Activated CD4-positive, alpha-beta T cell treated with anti-CD3 and anti-CD28 coated beads, Interleukin-2, Interleukin-6, amounts not matched to agents 100 ng/mL and 50 ng/mL, durations not matched to agents 16 hours and 8 hours (primary cell): ENCODE data around the gene HEYL.
"Not testable (repeated sequence)": the region's sequence is repeated elsewhere in the genome, so short reads cannot be mapped to it uniquely, and the experiment has no call there.

ENCODE experiments used
- DNase-seq: peaks from one replicate; pipeline ENCODE4 v3.0.0-alpha.2; 2020

The HEYL gene

DNA sequence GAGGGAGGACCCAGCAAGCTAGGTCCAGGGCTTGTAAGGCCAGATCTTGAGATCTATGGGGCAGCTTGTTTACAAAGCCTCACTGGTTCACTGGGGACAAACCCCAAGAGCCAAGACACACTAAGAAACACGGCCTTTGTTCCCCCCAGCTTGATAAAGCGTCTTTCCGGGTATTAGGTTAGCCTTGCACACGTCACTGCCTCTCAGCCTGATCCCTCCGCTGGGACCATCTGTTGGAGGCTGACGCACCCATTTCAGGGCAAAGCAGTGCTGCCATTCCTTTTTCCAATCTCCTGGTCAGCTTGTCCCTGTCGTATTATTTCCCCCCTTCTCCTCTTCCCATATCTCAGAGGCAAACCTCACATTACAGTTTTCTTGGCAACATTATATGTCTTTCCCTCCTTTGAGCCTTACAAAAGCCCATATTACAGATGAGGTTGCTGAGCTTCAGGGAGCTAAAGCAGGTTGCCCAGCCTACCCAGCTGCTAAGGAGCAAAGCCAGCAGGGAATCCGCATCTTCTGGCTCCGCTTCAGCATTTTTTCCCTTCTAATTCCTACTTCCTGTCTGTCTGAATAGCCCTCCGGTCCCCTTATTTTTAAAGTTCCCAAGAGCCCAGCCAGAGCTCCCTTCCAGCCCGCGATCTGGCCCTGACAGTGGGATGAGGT is 4.1 kb downstream of the HEYL start:
- no peak for DNase-seq

DNA sequence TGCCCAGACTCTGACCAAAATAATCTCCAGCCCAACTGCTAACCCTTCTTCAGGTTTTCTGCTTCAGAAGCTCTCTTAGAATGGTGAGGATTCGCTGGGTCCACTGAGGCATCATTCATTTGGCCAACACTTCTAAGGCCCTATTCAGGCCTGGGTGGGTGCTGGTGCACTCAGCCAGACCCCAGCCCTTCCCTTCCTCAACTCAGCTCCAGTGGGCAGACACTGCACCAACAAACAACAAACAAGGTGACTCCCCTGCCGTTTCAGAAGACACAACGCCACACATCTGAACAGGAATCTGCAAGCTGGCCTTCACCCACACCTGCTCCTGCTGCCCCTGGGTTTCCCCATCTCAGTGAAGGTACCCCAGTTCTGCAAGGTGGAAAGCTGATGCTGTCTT is 6.0 kb downstream of the HEYL start:
- no peak for DNase-seq

DNA sequence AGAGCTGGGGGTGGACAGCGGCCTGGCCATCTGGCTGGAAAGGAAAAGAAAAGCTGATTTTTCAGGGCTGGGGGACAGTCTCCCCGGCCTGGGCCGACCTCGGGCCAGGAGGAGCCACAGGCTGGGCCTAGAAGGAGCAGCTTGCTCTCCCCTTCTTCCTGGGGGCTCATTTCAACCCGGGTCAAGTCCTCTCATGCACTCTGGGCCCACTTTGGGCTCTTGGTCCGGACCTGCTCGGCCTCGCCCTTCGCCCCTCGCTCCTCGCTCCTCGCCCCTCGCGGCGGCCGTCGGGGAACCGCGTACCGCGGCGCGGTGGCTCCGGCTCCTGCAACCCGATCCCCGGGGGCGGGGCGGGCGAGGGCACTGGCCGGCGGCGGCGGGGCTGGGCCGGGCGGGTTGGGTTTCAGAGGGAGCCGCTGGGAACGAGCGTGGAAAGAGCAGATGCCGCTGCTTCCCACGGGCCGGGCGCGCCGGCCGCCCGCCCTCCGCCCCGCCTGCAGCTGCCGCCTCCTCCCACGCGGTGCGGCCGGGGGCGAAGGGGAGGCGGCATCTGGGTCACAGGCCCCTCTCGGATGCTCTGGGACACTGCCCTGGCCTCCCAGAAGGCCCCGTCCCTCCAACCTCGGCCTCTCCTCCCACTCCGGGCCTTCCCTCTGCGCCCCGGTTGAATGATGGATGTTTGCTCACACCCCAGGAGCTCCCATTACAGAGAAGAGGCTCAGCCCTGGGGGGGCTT is 6.6 kb downstream of the HEYL start:
- no peak for DNase-seq

DNA sequence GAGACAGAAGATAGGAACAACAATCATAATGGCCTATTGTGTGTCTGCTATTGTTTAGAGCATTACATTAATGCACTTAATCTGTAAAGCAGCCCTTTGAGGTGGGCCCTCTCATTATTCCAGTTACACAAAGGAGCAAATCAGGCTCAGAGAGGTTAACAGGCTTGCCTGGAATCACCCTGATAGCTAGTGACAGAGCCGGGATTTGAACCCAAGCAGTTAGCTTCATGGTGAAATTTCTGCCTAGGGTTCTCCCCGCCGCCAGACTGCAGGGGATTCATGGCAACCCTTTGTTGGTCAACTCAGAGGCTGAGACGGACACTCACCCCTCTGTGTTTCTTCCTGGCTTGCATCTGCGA is 7.1 kb downstream of the HEYL start:
- DNase-seq, result no peak

DNA sequence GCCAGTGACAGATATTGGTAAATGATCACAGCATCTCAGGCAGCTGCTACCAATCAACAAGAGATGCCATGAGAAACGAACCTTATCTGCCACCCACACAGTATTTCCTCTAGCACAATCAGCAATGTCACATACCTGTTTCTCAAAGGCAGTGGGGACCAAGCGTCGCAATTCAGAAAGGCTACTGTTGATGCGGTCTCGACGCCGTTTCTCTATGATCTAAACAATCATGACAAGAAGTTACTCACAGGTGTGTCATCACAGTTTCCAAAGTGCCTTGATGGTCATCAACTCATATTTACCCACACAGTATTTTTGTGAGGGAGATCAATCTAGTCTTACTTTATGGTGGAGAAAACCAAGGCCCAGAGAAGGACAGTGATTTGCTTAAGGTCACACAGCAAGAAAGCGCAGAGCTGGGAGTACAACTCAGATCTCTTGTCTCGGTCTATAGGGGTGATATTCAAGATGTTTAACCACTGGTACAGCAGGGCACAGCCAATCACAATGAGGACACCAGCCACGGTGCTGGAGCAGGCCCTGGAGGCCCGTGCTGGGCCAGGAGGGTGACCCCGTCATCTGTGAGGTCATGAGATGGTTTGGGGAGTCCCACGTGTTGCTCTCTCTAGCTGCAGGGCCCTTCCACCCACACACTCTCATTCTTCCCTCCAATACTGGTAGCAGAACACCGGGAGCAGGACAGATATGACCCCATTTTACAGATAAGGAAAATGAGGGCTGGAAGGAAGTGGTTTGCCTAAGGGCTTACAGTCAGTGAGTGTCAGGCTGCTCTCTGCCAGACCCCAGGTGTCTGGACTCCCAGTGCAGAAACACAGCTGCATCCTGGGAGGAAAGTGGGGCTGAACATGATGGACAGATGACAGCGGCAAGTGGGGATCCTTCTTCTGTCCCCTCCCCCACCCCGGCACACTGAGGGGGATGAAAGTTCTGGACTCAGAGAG is 7.8 kb downstream of the HEYL start:
- DNase-seq, result peak; percentile 11

DNA sequence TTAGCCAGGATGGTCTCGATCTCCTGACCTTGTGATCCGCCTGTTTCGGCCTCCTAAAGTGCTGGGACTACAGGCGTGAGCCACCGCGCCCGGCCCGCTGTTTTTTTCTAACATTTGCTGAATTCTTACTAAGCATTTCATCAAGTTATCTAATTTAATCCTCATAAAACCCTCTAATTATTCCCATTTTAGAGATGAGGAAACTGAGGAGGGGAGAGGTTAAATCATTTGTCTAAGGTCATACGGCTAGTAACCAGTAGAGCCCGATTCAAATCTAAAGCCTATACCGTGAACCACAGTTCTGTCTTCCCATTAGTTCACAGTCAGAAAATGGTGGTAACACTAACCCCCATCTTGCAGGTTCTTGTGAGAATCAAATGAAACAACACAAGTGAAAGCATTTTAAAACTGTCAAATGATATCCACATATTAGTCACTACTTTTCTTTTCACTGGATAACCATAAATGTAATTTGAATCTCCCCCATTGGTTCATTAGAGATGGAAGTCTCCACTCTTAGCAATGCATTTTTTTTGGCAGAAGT is 10.6 kb downstream of the HEYL start:
- DNase-seq, result peak; percentile 40

DNA sequence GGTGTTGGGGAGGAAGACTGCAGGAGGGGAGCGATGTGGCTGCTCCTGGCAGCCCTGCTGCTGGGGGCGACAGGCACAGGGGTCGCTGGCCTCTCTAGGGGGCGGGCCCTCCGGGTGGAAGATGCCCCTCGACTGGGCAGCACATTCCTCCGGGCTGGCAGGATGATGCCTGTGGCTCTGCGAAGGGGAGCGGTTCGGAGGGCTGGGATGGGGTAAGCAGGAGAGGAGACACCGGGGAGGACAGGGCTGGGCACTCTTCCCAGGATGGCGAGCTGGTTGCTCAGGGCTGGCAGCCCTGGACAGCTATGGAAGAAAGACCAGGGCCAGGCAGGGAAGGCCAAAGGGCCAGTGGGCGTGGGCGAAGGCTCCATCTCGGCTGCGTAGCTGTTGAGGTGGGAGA is 12.8 kb downstream of the HEYL start:
- DNase-seq, result no peak

DNA sequence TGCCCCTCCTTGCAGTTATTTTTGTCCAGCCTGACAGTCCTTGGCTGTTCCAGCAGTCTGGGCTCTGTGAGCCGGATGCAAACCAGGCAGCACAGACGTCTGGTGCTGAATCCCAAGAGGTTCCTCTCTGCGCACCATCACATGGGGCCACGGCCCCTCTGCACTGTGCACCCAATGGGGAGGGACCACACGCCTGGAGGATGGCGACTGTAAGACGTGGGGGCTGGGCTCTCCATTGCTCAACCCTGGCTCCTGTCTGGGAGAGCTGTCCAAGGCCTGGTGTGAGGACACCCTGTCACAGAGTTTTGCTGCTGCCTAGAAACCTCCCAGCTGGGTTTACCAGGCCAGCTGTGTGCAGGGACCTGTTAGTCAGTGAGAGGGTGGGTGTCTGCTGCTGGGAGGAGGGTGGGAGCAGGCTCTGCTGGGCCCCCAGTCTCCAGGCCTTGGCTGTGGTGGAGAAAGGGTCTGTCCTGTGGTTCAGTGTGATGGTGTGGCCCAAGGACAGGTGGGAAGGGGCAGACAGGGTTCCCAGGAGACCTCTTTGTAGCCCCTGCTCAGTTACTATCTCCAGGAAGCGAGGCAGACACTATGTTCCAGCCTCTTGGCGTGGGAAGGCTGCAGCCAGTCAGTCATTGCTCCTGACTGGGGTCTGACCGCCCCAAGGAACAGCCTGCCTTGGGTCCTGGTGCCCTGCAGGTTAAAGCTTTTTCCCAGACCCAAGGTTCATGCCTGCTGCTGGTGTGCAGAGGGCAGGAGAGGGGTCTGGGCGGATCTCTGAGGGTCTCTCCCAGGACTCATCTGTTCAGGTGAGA is 13.8 kb downstream of the HEYL start:
- DNase-seq, result no peak

DNA sequence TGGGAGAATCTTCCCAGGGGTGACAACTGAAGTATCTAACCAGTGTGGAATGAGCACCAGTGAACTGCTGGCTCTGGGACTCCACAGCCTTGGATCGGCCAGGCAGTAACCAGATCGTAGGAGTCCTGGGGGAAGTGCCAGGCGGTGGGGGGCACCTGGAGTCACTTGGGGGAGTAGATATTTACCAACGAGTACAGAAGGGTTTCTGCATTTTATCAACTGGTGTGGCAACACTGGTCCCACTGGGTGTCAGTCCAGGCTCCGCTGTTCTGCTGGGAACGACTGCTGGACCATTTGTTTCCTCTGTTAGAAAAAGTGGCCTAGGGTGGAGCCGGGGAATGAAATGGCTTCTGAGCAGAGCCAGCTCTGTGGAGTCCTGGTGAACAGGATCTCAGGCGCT is 14.4 kb downstream of the HEYL start:
- DNase-seq, result no peak

DNA sequence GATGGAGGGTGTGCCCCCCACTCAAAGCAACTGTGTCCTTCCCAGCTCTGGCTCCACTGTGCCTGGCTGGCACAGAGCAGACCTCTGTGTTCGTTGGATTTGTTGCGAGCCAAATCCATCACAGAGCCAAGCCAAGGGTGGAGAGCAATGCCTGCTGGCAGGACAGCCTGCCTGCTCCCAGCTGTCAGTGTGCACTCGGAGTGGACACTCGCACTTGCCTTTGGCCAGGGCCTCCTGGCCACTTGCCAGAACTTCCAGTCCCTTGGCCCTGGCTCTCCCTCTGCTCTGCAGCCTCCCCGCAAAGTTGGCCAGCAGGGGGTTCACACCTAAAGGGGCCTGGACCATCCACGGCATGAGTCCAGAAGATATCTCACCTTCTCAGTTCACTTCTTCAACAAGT is 16.4 kb downstream of the HEYL start:
- DNase-seq, result no peak

DNA sequence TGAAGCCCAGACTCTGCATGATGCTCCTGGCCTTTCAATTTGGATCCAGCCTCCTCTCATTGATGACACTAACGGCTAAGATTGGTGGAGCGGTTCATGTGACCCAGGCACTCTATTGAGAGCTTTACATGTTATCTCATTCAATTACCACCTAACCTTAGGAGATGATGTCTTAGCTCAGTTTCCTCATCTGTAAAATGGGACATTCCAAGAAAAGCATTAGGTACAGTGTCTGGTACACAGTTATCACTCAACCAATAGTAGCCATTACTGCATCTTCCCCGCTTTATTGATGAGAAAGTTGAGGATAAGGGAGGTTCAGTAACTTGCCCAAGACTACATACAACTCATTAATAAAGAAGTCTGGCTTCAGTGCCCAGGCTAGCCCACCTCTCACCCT is 17.0 kb downstream of the HEYL start:
- no peak for DNase-seq

DNA sequence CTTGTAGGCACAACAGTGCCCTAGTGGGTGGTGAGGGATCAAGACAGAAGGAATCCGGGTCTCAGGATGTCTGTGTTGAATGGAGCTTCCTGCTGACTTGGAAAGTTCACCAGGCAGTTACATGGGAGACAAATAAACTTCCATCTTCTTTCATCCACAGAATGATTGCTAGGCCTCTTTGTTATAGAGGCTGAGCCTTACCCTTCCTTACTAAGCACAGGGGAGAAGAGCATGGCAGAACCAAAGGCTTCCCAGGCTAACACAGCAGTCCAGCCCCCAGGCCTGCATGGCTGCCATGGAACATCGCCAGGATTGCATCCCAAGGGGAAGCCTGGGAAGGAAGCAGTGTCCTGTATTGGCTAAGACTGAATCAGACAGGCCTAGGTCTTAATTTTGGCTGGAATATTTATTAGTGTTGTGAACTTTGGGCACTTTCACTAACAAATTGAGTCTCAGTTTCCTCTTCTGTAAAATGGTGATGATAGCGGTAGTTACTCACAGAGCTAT is 18.7 kb downstream of the HEYL start:
- DNase-seq, result no peak

DNA sequence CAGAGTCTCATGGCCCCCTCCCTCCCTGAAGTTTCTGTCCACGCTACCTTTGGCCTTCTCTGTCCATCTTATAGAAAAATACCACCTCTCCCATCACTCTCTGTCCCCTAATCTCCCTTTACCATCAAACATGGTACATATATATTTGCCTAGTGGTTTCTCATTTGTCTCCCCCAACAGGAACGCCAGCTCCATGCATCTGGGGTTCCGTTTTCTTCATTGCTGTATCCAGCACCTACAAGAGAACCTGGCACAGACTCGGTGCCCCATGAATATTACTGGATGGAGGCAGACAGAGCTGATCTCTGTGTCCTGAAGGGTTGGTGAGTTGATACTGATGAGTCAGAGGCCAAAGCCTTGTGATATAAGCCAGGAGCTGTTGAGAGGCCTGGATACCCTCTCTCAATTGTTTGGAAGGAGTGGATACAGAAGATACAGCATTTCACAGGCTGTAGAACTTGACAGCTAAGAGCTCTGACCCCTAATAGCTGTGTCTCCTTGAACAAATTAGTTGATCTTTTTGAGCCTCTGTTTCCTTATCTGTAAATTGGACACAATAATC is 21.9 kb downstream of the HEYL start:
- DNase-seq, result no peak

DNA sequence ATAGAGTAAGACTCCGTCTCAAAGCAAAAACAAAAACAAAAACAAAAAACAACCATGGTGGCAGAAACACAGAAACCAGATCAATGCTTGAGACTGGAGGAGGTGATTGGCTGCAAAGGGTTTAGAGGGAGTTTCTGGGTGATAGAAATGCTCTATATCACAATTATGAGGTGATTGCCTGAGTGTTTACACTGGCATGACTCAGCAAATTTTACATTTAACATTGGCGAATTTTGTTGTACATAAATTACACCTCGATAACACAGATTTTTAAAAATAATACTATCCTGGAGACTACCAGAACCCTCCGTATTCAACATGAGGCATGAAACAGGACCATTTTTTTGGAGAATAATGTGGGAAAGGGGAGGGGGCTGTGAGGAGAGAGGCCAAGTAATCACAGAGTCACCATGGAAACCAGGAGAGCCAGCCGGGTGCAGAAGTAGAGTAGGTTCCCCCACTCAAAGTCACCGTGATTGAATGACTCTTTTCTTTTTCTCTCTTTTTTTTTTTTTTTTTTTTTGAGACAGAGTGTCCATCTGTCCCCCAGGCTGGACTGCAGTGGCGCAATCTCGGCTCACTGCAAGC is 24.3 kb downstream of the HEYL start:
- no peak for DNase-seq

DNA sequence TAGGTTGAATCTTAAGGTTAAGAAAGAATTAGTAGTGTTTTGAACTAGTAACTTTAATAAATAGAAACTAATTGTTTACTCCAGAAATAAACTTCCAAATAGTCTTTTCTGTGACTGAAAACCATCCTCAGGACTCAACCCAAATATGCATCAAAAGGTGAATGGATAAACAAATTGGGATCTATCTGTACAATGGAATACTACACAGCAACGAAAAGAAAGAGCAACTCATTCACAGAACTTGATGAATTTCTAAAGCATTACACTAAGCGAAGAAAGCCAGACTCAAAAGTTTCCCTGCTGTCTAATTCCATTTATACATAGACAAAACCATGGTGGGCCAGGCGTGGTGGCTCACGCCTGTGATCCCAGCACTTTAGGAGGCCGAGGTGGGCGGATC is 25.0 kb downstream of the HEYL start:
- DNase-seq, result no peak

DNA sequence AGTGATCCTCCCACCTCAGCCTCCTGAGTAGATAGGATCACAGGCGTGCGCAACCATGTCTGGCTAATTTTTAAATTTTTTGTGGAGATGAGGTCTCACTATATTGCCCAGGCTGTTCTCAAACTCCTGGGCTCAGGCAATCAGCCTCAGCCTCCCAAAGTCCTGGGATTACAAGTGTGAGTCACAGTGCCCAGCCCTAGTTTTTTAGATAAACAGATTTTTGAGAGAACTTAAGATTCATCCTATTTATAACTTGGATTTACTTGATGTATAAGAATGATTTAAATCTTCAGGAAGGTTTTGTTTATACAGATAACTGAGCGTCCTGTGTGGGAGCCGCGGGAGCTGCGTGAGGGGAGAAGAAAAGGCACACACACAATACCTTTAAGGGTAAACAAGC is 26.2 kb downstream of the HEYL start:
- DNase-seq, result no peak

DNA sequence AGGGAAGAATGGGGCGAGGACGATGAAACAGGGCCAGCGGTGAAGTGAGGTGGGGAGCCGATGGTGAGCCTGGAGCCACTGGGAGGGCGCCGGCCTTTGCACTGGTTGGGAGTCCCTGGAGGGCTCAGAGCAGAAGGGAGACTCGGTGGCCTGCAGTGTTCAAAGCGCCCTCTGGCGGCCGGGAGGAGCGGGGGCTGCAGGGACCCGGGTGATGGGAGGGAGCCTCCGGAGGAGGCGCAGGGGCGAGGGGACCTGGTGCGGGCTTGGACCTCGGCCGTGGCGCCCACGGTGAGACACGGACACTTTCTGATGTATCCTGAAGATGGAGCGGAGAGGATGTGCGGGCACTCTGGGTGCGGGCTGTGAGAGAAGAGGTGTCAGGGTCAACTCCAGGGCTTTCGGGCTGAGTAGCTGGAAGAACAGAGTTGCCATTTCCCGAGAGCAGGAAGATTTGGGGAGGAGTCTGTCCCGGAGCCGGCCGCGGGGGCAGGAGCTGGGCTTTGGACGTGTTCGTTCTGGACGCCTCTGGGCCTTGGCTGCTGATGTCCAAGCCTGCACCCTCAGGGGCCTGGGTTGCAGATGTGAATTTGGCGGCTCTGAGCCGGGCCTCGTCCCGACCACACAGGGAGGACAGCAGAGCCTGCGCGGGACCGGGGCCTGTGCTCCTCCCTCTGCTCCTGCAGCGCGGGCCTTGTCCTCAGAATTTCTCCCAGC is 29.7 kb downstream of the HEYL start:
- peak; percentile 89 for DNase-seq

DNA sequence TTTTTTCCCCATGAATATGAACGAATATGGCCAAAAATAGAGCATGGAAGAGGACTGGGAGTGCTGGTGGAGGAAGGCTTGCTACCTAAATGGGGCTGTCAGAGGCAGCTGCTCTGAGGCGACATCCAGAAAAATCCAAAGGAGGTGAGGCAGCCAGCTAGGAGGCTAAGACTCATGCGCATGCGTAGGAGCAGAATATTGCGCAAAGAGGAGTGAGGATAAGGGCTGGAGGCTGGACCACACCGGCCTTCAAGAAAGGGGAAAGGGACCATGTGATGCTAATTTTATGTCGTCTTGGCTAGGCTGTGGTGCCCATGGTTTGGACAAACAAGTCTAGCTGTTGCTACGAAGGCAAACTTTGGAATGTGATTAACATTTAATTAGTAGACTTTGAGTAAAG is 30.5 kb downstream of the HEYL start:
- DNase-seq, result no peak

DNA sequence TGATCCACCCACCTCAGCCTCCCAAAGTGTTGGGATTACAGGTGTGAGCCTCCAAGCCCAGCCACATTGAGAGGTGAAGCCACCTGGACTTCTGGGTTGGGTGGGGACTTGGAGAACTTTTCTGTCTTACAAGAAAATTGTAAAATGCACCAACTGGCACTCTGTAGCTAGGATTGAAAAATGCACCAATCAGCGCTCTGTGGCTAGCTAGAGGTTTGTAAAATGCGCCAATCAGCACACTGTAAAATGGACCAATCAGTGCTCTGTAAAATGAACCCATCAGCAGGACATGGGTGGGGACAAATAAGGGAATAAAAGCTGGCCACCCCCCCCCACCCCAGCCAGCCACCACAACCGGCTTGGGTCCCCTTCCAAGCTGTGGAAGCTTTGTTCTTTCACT is 35.8 kb downstream of the HEYL start:
- DNase-seq, result not testable (repeated sequence)

DNA sequence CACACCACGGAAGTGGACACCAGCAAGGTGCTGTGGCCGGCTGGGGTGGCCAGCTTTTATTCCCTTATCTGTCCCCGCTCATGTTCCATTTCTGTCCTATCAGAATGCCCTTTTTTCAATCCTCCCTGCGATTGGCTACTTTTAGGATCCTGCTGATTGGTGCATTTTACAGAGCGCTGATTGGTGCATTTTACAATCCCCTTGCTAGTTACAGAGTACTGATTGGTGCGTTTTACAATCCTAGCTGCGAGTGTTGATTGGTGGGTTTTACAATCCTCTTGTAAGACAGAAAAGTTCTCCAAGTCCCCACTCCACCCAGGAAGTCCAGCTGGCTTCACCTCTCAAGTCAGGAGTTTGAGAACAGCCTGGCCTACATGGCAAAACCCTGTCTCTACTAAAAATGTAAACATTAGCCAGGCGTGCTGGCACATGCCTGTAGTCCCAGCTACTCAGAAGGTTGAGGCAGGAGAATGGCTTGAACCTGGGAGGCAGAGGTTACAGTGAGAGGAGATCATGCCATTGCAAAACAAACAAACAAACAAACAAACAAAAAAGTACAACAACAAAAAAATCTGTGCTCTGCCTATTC is 37.7 kb downstream of the HEYL start:
- DNase-seq, result not testable (repeated sequence)

DNA sequence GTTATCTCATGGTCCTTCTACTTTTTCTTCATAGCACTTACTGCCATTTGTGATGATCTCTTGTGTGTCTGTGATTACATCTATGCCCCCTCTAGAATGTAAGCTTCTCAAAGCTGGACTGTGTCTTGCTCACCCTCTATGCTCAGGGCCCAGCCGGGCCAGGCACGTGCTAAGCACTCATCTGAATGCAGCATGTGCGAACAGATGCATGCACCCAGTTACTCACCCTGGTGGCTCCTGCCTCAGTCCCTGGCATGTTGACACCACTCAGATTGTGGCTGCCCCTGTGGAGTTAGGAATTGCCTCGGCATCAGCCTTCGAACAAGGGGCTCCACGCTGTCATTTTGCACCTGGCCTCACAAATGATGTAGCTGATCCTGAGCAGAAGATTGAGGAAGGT is 43.3 kb downstream of the HEYL start:
- no peak for DNase-seq
